H1 (cell line): Measurements from ENCODE around the gene MFRP.
A peak's percentile ranks its signal among the peaks of the same experiment; 100 is the strongest.

ENCODE experiments used
- CTCF ChIP-seq, 3 experiments: IDR thresholded peaks; 1 replicate in 2 of 3; 2 replicates in 1 of 3; pipeline versions ENCODE4 v1.5.1 to v1.6.1; 2011; ENCODE audit warnings: low read length in 3 of 3, mild to moderate bottlenecking in 3 of 3, inconsistent platforms in 2 of 3, low read depth in 1 of 3, moderate library complexity in 1 of 3; ENCODE audit not compliant: insufficient read depth in 1 of 3; ENCODE audit errors: control extremely low read depth in 1 of 3
- JUND ChIP-seq: IDR thresholded peaks from 2 replicates; pipeline ENCODE4 v1.6.1; 2011; ENCODE audit warnings: mild to moderate bottlenecking, improper control_type of control experiment, low read length
- POLR2A ChIP-seq, 2 experiments: IDR thresholded peaks; 1 replicate in 1 of 2; 2 replicates in 1 of 2; pipeline ENCODE4 v1.6.1; 2011; ENCODE audit warnings: low read depth in 2 of 2, low read length in 2 of 2, mild to moderate bottlenecking in 2 of 2; ENCODE audit errors: control extremely low read depth in 1 of 2
- TAF1 ChIP-seq: IDR thresholded peaks from 2 replicates; pipeline ENCODE4 v1.6.1; 2011; ENCODE audit warnings: mild to moderate bottlenecking, low read depth, low read length
- YY1 ChIP-seq: IDR thresholded peaks from 2 replicates; pipeline ENCODE4 v1.6.1; 2011; ENCODE audit warnings: low read depth, mild to moderate bottlenecking, low read length

DNA sequence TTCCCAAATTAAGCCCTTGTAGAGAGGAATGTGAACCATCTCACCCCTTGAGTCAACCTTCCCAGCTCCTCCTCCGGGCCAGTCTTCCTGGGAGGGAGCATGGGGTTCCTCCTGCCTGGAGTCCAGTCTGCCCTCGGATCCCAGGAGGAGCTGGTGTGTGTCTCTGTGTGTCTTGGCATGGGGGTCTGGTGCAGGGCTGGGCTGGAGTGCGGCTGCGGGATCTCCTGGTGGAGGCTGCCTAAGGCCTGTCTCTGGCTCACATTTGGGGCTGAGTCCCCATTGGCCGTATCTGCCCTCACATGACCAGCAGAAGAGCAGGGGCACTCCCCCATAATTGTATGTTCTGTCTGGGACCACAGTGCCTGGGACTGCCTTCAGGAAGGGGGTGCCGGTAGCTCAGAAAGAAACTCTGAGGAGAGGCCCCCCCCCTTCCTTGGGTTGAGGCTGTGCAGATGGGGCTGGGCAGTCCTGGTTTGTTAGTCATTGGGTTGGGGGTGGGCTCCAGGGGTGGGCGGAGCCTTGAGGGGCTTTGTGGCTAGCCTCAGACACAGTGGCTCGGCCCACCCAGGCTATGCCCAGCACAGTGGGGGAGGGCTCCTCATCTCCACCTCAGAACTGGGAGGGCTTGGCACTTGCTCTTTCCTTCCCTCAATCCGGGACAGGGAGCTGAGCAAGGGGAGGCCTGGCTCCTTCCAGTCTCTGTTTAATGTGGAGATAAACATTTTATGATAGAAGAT lies 8.8 kb downstream of the MFRP start:
- TF ChIP-seq CTCF (IDR thresholded peaks at IDR 0.05; ENCODE audit: control extremely low read depth in 1 of 3, insufficient read depth in 1 of 3, low read depth in 1 of 3, low read length in 3 of 3) (no peak), POLR2A (IDR thresholded peaks at IDR 0.05; ENCODE audit: control extremely low read depth in 1 of 2, low read depth in 2 of 2, low read length in 2 of 2) (peak in 1 of 2 experiments; percentile 69; a peak in 2 of 3 replicates), YY1 (no peak), JUND (no peak), TAF1 (peak; percentile 59; the same call in 1 of the 2 replicates)
